WTC11 (cell line): Measurements from ENCODE around the gene MLLT1. TPM values are rescaled to one million over a fixed set of nuclear protein-coding genes. Genes with fewer than 3 reads are reported as not detected.

Experiments
- ATAC-seq: fragments of 200-7000 bp; cut with Tn5 transposase; 2 replicates; pipeline ENCODE4 v1.10.0; 2021; ENCODE audit warnings: mild to moderate bottlenecking, moderate library complexity
- CTCF ChIA-PET: fragments of 300-600 bp; sonication (Branson Sonifier 250); formaldehyde crosslinking; loops from one replicate; lab custom pipeline; 2021; ENCODE audit warnings: antibody characterized with exemption; lab: Charles Lee
- POLR2A ChIA-PET: fragments of 350-600 bp; sonication (Branson Sonifier 250); formaldehyde crosslinking; loops from one replicate; lab custom pipeline; 2021; ENCODE audit warnings: antibody characterized with exemption; lab: Charles Lee
- DNase-seq: peaks from one replicate; pipeline ENCODE4 v3.0.0; 2021; ENCODE audit warnings: low spot score
- H3K27ac Mint-ChIP-seq: 2 replicates; pipeline ENCODE4 v1.8.0; 2021; ENCODE audit warnings: mixed read lengths
- H3K27me3 Mint-ChIP-seq: 2 replicates; pipeline ENCODE4 v1.8.0; 2021; ENCODE audit warnings: low read depth, mild to moderate bottlenecking, moderate library complexity, mixed read lengths
- H3K36me3 Mint-ChIP-seq: 2 replicates; pipeline ENCODE4 v1.8.0; 2021; ENCODE audit warnings: mixed read lengths
- H3K4me1 Mint-ChIP-seq: 2 replicates; pipeline ENCODE4 v1.8.0; 2022; ENCODE audit warnings: mixed read lengths
- H3K4me3 Mint-ChIP-seq: 2 replicates; pipeline ENCODE4 v1.8.0; 2021; ENCODE audit warnings: mild to moderate bottlenecking, moderate library complexity, mixed read lengths
- H3K9me3 Mint-ChIP-seq: 2 replicates; pipeline ENCODE4 v1.8.0; 2021; ENCODE audit warnings: mixed read lengths
- FOXP1 ChIP-seq: sonication (generic); formaldehyde crosslinking; IDR thresholded peaks from 2 replicates; pipeline ENCODE4 v1.8.0; 2022; ENCODE audit warnings: missing genetic modification reagents, mild to moderate bottlenecking, moderate library complexity, borderline replicate concordance
- GRHL2 ChIP-seq: fragments of 250-450 bp; sonication (Bioruptor Pico); IDR thresholded peaks from 2 replicates; pipeline ENCODE4 v1.8.0; 2022; ENCODE audit warnings: mild to moderate bottlenecking, moderate library complexity; ENCODE audit not compliant: insufficient replicate concordance, severe bottlenecking
- GTF2I ChIP-seq: fragments of 250-450 bp; sonication (Bioruptor Pico); conservative IDR thresholded peaks from 2 replicates; pipeline ENCODE4 v1.4.0; 2021; ENCODE audit warnings: mild to moderate bottlenecking
- HMGA2 ChIP-seq: fragments of 250-450 bp; sonication (Bioruptor Pico); IDR thresholded peaks from 2 replicates; pipeline ENCODE4 v1.4.0; 2021; ENCODE audit warnings: mild to moderate bottlenecking, moderate library complexity
- SMAD3 ChIP-seq: sonication (generic); formaldehyde crosslinking; IDR thresholded peaks from 2 replicates; pipeline ENCODE4 v1.8.0; 2022; ENCODE audit warnings: missing genetic modification reagents, mild to moderate bottlenecking, borderline replicate concordance
- USF1 ChIP-seq: sonication (generic); formaldehyde crosslinking; IDR thresholded peaks from 2 replicates; pipeline ENCODE4 v1.8.0; 2022; ENCODE audit warnings: mild to moderate bottlenecking, missing genetic modification reagents
- ZMAT4 ChIP-seq: fragments of 250-450 bp; sonication (Bioruptor Pico); IDR thresholded peaks from 2 replicates; pipeline ENCODE4 v1.9.0; 2021; ENCODE audit warnings: mild to moderate bottlenecking
- ZNF138 ChIP-seq: sonication (generic); formaldehyde crosslinking; conservative IDR thresholded peaks from 2 replicates; pipeline ENCODE4 v1.8.1; 2022; ENCODE audit warnings: mild to moderate bottlenecking, moderate library complexity, missing genetic modification reagents
- ZNF317 ChIP-seq: sonication (generic); formaldehyde crosslinking; IDR thresholded peaks from 2 replicates; pipeline ENCODE4 v1.8.1; 2023; ENCODE audit warnings: low read depth, mild to moderate bottlenecking, moderate library complexity, missing genetic modification reagents, borderline replicate concordance
- ZSCAN18 ChIP-seq: fragments of 250-450 bp; sonication (Bioruptor Pico); IDR thresholded peaks from 2 replicates; pipeline ENCODE4 v2.1.2; 2022; ENCODE audit warnings: mild to moderate bottlenecking, moderate library complexity
- total RNA-seq: library from RNA; stranded (reverse); gene quantifications from 3 replicates; pipeline ENCODE4 v1.2.3, GENCODE V29; 2021
- TF ChIP-seq, protein P1 (sequence below): sonication (generic); formaldehyde crosslinking; conservative IDR thresholded peaks from 2 replicates; pipeline ENCODE4 v1.8.1; 2022; ENCODE audit warnings: mild to moderate bottlenecking, missing genetic modification reagents
- TF ChIP-seq, protein P2 (sequence below): sonication (generic); formaldehyde crosslinking; conservative IDR thresholded peaks from 2 replicates; pipeline ENCODE4 v1.8.1; 2023; ENCODE audit warnings: mild to moderate bottlenecking, low read depth, missing genetic modification reagents, moderate library complexity
- TF ChIP-seq, protein P3 (sequence below): fragments of 200-600 bp; IDR thresholded peaks from 2 replicates; pipeline ENCODE4 v1.8.0; 2022; ENCODE audit warnings: antibody characterized with exemption
- TF ChIP-seq, protein P4 (sequence below): sonication (generic); formaldehyde crosslinking; IDR thresholded peaks from 2 replicates; pipeline ENCODE4 v1.8.1; 2022; ENCODE audit warnings: missing genetic modification reagents, borderline replicate concordance
- TF ChIP-seq, protein P5 (sequence below): fragments of 250-450 bp; sonication (Bioruptor Pico); IDR thresholded peaks from 2 replicates; pipeline ENCODE4 v1.8.0; 2021; ENCODE audit warnings: mild to moderate bottlenecking
- TF ChIP-seq, protein P6 (sequence below): fragments of 250-450 bp; sonication (Bioruptor Pico); IDR thresholded peaks from 2 replicates; pipeline ENCODE4 v1.9.0; 2021; ENCODE audit warnings: mild to moderate bottlenecking

MLLT1 gene
- total RNA-seq, 1 experiment from 2014 or later = 58.2 TPM

DNA sequence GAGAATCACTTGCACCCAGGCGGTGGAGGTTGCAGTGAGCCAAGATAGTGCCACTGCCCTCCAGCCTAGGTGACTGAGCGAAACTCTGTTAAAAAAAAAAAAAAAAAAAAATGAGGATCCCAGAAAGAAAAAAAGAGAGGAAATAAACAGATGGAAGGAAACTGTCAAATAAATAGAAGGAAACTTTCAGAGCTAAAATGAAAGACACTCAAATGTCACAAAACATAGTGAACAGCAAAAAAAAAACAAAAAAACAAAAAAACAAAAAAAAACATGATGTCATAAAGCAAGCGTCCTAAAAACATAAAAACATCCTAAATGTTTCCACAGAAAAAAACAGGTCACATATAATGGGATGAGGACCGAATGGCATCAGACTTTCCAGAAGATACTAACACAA is 15.0 kb downstream of the MLLT1 start:
- H3K9me3 Mint-ChIP-seq = no peaks in the 10 kb centered on the region
- H3K36me3 Mint-ChIP-seq = peaks cover 39% of the 10 kb centered on the region
- TF ChIP-seq, protein P1, sequence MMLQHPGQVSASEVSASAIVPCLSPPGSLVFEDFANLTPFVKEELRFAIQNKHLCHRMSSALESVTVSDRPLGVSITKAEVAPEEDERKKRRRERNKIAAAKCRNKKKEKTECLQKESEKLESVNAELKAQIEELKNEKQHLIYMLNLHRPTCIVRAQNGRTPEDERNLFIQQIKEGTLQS (CRISPR knock-in tag) = no peak
- TF ChIP-seq, protein P2, sequence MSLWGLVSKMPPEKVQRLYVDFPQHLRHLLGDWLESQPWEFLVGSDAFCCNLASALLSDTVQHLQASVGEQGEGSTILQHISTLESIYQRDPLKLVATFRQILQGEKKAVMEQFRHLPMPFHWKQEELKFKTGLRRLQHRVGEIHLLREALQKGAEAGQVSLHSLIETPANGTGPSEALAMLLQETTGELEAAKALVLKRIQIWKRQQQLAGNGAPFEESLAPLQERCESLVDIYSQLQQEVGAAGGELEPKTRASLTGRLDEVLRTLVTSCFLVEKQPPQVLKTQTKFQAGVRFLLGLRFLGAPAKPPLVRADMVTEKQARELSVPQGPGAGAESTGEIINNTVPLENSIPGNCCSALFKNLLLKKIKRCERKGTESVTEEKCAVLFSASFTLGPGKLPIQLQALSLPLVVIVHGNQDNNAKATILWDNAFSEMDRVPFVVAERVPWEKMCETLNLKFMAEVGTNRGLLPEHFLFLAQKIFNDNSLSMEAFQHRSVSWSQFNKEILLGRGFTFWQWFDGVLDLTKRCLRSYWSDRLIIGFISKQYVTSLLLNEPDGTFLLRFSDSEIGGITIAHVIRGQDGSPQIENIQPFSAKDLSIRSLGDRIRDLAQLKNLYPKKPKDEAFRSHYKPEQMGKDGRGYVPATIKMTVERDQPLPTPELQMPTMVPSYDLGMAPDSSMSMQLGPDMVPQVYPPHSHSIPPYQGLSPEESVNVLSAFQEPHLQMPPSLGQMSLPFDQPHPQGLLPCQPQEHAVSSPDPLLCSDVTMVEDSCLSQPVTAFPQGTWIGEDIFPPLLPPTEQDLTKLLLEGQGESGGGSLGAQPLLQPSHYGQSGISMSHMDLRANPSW = no peak
- TF ChIP-seq, protein P3, sequence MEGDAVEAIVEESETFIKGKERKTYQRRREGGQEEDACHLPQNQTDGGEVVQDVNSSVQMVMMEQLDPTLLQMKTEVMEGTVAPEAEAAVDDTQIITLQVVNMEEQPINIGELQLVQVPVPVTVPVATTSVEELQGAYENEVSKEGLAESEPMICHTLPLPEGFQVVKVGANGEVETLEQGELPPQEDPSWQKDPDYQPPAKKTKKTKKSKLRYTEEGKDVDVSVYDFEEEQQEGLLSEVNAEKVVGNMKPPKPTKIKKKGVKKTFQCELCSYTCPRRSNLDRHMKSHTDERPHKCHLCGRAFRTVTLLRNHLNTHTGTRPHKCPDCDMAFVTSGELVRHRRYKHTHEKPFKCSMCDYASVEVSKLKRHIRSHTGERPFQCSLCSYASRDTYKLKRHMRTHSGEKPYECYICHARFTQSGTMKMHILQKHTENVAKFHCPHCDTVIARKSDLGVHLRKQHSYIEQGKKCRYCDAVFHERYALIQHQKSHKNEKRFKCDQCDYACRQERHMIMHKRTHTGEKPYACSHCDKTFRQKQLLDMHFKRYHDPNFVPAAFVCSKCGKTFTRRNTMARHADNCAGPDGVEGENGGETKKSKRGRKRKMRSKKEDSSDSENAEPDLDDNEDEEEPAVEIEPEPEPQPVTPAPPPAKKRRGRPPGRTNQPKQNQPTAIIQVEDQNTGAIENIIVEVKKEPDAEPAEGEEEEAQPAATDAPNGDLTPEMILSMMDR = no peak
- TF ChIP-seq ZNF138 = no peak
- TF ChIP-seq, protein P4, sequence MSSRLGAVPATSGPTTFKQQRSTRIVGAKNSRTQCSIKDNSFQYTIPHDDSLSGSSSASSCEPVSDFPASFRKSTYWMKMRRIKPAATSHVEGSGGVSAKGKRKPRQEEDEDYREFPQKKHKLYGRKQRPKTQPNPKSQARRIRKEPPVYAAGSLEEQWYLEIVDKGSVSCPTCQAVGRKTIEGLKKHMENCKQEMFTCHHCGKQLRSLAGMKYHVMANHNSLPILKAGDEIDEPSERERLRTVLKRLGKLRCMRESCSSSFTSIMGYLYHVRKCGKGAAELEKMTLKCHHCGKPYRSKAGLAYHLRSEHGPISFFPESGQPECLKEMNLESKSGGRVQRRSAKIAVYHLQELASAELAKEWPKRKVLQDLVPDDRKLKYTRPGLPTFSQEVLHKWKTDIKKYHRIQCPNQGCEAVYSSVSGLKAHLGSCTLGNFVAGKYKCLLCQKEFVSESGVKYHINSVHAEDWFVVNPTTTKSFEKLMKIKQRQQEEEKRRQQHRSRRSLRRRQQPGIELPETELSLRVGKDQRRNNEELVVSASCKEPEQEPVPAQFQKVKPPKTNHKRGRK = no peak
- CTCF ChIA-PET = interaction anchor here (0.5 to 1.2 kb wide), 6 partner anchors 39 to 903 kb away, joined by 3 to 5 read pairs (median 3); partner anchors contain the start of gene CLPP
- ATAC-seq = no peak
- H3K27ac Mint-ChIP-seq = peak overlapping the region; percentile 62
- no peaks in the 10 kb centered on the region for H3K27me3 Mint-ChIP-seq
- no peak overlapping the region for H3K4me3 Mint-ChIP-seq
- POLR2A ChIA-PET = no interaction called here
- H3K4me1 Mint-ChIP-seq = peaks cover 16% of the 10 kb centered on the region
- DNase-seq = no peak

- Mint-ChIP-seq H3K36me3 (peaks cover 46% of the 10 kb centered on the region), H3K27me3 (no peaks in the 10 kb centered on the region), H3K4me3 (peak overlapping the region; percentile 7; the same call in 1 of the 2 replicates), H3K27ac (peak overlapping the region; percentile 94), H3K9me3 (no peaks in the 10 kb centered on the region), H3K4me1 (peaks cover 16% of the 10 kb centered on the region)
- ChIA-PET CTCF (interaction anchor here (0.6 to 1.2 kb wide), 5 partner anchors 38 to 216 kb away, joined by 3 to 6 read pairs (median 4); partner anchors contain the start of gene CLPP), POLR2A (no interaction called here)
- DNase-seq (no peak), ATAC-seq (peak; percentile 38)
- TF ChIP-seq, protein P5, sequence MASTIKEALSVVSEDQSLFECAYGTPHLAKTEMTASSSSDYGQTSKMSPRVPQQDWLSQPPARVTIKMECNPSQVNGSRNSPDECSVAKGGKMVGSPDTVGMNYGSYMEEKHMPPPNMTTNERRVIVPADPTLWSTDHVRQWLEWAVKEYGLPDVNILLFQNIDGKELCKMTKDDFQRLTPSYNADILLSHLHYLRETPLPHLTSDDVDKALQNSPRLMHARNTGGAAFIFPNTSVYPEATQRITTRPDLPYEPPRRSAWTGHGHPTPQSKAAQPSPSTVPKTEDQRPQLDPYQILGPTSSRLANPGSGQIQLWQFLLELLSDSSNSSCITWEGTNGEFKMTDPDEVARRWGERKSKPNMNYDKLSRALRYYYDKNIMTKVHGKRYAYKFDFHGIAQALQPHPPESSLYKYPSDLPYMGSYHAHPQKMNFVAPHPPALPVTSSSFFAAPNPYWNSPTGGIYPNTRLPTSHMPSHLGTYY (CRISPR knock-in tag) = no peak
- TF ChIP-seq SMAD3 (CRISPR knock-in tag) (no peak), USF1 (CRISPR knock-in tag) (no peak), ZMAT4 (CRISPR knock-in tag) (no peak), HMGA2 (no peak), ZSCAN18 (CRISPR knock-in tag) (no peak), ZNF317 (CRISPR knock-in tag) (no peak), FOXP1 (CRISPR knock-in tag) (no peak), GTF2I (CRISPR knock-in tag) (no peak), GRHL2 (CRISPR knock-in tag) (no peak)
- TF ChIP-seq, protein P6, sequence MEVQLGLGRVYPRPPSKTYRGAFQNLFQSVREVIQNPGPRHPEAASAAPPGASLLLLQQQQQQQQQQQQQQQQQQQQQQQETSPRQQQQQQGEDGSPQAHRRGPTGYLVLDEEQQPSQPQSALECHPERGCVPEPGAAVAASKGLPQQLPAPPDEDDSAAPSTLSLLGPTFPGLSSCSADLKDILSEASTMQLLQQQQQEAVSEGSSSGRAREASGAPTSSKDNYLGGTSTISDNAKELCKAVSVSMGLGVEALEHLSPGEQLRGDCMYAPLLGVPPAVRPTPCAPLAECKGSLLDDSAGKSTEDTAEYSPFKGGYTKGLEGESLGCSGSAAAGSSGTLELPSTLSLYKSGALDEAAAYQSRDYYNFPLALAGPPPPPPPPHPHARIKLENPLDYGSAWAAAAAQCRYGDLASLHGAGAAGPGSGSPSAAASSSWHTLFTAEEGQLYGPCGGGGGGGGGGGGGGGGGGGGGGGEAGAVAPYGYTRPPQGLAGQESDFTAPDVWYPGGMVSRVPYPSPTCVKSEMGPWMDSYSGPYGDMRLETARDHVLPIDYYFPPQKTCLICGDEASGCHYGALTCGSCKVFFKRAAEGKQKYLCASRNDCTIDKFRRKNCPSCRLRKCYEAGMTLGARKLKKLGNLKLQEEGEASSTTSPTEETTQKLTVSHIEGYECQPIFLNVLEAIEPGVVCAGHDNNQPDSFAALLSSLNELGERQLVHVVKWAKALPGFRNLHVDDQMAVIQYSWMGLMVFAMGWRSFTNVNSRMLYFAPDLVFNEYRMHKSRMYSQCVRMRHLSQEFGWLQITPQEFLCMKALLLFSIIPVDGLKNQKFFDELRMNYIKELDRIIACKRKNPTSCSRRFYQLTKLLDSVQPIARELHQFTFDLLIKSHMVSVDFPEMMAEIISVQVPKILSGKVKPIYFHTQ (CRISPR knock-in tag) = no peak
Observed at GRCh38 chr19:6263735-6264444, 15.9 kb downstream of the MLLT1 start.
